GM19099 (cell line): ENCODE measurements around the gene ICAM1.

Experiments used
- POLR2A ChIP-seq: IDR thresholded peaks from 3 replicates; pipeline ENCODE4 v1.6.1; 2011; ENCODE audit warnings: low read depth; ENCODE audit not compliant: insufficient read length; ENCODE audit errors: extremely low read depth

The ICAM1 gene

GRCh38 chr19:10317857-10318462, 47.0 kb downstream of the ICAM1 start:
- TF ChIP-seq POLR2A: no peak

DNA sequence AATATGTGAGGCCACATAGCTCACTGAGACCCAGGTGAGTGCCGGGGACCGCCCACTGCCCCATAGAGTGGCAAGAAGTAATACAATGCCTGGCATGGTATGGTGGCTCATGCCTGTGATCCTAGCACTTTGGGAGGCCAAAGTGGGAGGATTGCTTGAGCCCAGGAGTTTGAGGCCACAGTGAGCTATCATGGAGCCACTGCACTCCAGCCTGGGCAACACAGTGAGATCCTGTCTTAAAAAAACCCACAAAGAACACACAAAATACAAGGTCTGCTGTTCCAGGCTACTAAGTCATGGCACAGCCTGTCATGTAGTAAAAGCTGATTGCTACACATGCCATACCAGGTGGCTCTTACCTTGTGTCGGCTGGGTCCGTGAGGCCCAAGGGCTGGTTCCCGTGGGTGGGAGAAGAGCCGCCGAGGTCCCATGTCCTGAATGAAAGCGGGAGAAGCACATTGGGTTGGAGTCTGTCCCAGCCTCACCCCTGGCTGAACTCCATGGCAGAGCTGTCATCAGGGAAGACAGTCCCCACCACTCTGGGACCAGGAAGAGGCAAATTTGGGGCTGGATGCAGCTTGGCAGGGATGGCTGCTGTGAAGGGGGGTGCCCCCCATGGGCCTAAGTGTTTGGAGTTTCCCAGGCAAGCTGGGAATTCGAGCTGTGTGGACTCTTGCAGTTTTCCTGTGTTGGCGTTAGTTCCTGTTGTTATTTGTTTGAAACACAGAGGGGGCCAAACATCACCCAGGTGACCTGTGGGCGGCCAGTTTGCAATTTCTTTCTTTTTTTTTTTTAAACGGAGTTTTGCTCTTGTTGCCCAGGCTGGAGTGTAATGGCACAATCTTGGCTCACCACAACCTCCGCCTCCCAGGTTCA, 48.1 kb downstream of the ICAM1 start:
- TF ChIP-seq POLR2A: no peak

- TF ChIP-seq POLR2A: no peak
Observed at GRCh38 chr19:10320602-10321416, 49.9 kb downstream of the ICAM1 start.

- no peak for TF ChIP-seq POLR2A
Observed at GRCh38 chr19:10321417-10321797, 50.5 kb downstream of the ICAM1 start.

GRCh38 chr19:10321874-10322835, 51.2 kb downstream of the ICAM1 start:
- TF ChIP-seq POLR2A: no peak

- TF ChIP-seq POLR2A: no peak
Observed at GRCh38 chr19:10325732-10326131, 54.8 kb downstream of the ICAM1 start.

DNA sequence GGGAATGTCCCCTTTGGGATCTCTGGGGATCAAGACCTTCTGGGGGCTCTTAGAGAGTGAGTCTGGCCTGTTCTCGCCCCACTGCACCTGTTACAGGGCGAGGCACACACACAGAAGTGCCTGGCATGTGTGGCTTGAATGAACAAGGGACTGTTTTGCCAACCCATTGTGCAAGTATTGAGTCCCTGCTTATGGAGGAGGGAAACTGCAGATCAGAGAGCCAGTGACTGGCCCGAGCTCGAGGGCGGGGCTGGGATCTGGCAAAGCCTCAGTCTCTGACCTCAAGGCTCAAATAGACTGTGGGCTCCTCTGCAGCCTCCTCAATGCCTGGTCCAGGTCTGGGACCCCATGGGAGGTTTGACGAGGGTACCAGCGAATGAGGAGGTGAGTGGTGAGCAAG, 56.9 kb downstream of the ICAM1 start:
- TF ChIP-seq POLR2A: no peak

- no peak for TF ChIP-seq POLR2A
Observed at GRCh38 chr19:10328558-10329429, 57.9 kb downstream of the ICAM1 start.

GRCh38 chr19:10329555-10329954, 58.6 kb downstream of the ICAM1 start:
- TF ChIP-seq POLR2A: no peak

- no peak for TF ChIP-seq POLR2A
Observed at GRCh38 chr19:10332158-10332964, 61.4 kb downstream of the ICAM1 start.

DNA sequence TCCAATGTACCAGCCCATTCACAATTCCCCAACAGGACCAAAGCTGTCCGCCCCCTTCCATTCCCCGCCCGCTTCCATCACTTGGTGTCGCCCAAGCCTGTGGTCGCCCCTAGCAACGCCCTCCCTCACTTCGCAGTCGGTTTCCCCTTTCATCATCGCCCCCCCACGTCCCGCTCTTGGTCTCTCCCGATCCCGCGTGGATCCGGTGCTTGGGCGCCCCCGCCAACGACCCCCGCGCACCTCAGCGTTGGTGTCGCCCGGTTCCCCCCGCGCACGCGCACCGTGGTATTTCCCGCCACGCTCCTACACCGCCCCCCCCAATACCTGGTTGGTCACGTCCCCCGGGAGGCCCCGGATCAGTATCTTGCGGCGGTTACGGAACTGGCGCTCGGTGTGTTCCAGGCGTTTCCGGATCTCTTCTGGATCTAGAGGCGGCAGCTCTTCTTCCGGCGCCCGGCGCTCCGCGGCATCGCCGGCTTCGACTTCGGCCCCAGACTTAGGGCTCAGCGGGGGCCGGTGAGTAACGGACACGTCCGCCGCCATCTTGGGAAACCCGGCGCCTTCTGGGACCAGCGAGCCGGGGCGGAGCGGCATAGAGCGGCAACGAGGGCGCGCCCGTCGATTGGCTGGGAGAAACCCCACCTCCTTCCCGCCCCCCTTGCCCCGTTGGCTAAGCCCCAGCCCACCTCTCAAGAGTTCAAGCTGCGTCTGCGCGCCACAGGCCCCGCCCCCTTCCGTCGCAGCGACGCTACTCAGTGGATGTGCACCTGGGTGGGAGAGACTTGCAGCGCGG, 62.2 kb downstream of the ICAM1 start, which contains the start of gene RAVER1:
Gene RAVER1, minus strand, starts transcription at position 565 of the 793 bp plus-strand sequence. Its CDS starts 22 bp downstream, at position 543.
- peak; percentile 90 for TF ChIP-seq POLR2A
